Amniotic stem cell (primary cell): ENCODE results near the gene CFAP91.

Experiments used
- DNase-seq: peaks from one replicate; lab custom pipeline; 2025; lab: John Stamatoyannopoulos, UW

Gene CFAP91

DNA sequence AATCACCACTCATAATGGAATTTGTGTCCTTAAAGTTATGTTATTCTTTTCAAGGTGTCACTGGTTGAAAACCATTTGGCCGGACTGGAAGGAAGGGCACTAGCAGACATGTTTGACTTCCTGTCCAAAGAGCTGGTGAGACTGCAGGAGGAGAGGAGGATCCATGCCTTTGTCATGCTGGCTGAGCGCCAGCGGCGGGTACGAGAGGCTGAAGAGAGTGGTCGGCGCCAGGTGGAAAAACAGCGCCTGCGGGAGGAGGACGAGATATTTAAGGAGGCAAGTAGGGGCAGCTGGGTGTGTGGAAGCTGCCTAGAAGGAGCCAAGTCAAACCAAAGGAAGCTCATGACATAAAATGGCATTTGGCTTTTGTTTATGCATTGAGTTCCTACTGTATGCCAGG lies 41.1 kb downstream of the CFAP91 start:
- no peak for DNase-seq

DNA sequence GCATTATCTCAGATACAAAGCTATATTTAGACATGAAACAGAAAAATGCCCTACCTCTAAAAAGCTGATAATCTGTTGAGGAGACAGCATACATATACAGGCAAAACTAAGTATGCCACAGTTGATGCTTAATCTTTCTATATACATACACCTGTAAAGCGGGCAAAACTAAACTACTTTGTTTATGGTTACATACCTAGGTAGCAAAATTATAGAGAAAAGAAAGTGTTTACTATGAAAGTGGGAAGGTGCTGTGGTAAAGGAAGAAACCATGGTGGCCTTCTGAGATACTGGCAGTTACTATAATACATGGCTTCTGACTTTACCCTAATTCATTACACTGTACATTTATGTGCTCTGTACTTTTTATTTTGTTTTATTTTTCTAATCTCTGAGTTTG lies 43.1 kb downstream of the CFAP91 start:
- no peak for DNase-seq

DNA sequence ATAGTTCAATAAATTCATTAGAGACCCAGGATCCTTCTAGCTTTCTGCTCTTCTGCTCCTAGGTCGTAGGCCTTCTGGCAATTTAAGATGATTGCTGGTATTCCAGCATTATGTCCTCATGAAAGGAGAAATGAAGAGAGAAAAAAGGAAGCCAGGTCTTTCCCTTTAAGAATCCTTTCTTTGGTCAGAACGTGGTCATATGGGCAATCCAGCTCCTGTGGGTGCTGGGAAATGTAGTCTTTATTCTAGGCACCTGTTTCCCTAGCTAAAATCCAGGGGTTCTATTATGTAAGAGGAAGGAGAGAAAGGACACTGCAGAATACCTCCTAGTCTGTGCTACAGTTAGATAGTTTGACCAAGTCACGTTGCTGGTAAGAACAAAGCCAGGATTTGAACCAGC lies 43.6 kb downstream of the CFAP91 start:
- no peak for DNase-seq

DNA sequence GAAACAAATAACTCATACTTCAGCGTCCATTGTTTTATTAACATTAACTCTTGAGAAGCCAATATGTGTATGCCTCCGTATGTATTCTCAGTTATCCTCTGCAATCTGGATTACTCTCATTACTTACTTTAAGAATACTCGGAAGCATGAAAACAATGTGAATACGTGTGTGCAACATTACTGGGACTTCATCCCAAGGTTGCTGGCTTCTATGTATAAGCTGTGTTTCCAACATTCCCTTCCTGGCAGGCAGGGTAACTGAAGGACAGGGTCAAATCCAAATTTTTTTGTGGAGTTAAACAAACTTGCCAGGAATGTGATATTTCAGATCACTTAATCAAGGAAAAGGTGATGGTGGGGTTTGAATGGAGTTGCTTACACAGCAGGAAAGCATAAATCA lies 44.5 kb downstream of the CFAP91 start:
- DNase-seq: no peak

DNA sequence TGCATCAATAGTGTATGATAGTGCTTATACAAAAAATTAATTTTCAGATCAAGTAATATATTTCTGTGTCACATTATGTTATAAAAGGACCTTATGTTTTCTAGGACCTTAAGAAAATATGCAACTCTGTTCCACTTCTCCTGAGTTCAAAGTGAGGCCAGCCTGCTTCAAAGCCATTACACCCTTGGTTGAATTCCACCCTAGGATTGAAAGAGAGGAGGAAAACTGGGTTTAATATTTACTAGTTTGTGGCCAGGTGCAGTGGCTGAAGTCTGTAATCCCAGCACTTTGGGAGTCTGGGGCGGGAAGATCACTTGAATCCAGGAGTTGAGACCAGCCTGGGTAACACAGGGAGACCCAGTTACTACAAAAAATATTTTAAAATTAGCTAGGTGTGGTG lies 46.2 kb downstream of the CFAP91 start:
- no peak for DNase-seq

DNA sequence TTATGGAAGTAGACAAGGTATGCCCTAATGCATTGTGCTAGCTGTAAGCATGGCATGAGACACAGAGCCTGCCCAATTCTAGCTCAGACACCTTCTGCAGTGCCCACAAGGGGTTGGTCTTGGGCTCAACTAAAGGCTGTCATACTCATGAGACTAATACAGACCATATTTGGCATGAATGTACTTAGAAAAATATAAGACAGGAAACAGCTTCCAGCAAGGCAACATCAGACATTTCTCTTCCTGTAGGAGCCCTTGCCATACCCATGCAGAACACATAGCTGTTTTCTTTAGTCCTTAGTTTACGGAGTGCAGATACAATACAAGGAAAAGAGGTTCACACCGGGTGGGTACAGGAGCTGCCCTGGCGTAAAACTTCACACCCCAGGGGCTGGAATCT lies 48.6 kb downstream of the CFAP91 start:
- no peak for DNase-seq
